Lower lobe of right lung (tissue), 2 donors: ENCODE data around the gene DOP1A. TPM values are rescaled to one million over a fixed set of nuclear protein-coding genes. Genes with fewer than 3 reads are reported as not detected.

Experiments
- ATAC-seq, 2 donors: fragments of 200-7000 bp; cut with Tn5 transposase; one replicate each; pipeline ENCODE4 v1.9.1; 2020 to 2022; ENCODE audit warnings: mild to moderate bottlenecking in 2 of 2, moderate library complexity in 2 of 2
- DNase-seq: peaks from one replicate; pipeline ENCODE4 v3.0.0-alpha.2; 2020
- H3K27ac ChIP-seq: fragments of 200-600 bp; one replicate; pipeline ENCODE4 v1.8.0; 2022
- H3K27me3 ChIP-seq: fragments of 200-600 bp; one replicate; pipeline ENCODE4 v1.8.0; 2022; ENCODE audit warnings: low read depth
- H3K36me3 ChIP-seq: fragments of 200-600 bp; one replicate; pipeline ENCODE4 v1.8.0; 2022; ENCODE audit warnings: mild to moderate bottlenecking
- H3K4me1 ChIP-seq: fragments of 200-600 bp; one replicate; pipeline ENCODE4 v1.8.0; 2022
- H3K4me3 ChIP-seq: fragments of 200-600 bp; one replicate; pipeline ENCODE4 v1.8.0; 2022; ENCODE audit warnings: mild to moderate bottlenecking
- H3K9me3 ChIP-seq: fragments of 200-600 bp; one replicate; pipeline ENCODE4 v1.8.0; 2022
- intact Hi-C: fragments of 100-400 bp; cut with DNase I; formaldehyde crosslinking; loops from one replicate; pipeline ENCODE4 v1.11.0; 2022
- total RNA-seq: library from RNA; stranded (reverse); fragmentation: NEBNext Ultra II Directional; extraction: Animal tissue kit (Norgen Biotek cat#: 25700); gene quantifications from one replicate; pipeline ENCODE4 v1.2.1, GENCODE V29; 2021
- TF ChIP-seq, protein P1 (sequence below): fragments of 200-600 bp; IDR thresholded peaks from one replicate; pipeline ENCODE4 v1.8.0; 2022; ENCODE audit warnings: antibody characterized with exemption, mild to moderate bottlenecking
- donor health status: DM: no; HTN: yes; CAD: no; lungs with severe emphysema.

The DOP1A gene
- total RNA-seq, 1 donor from 2014 or later = 26.3 TPM

DNA sequence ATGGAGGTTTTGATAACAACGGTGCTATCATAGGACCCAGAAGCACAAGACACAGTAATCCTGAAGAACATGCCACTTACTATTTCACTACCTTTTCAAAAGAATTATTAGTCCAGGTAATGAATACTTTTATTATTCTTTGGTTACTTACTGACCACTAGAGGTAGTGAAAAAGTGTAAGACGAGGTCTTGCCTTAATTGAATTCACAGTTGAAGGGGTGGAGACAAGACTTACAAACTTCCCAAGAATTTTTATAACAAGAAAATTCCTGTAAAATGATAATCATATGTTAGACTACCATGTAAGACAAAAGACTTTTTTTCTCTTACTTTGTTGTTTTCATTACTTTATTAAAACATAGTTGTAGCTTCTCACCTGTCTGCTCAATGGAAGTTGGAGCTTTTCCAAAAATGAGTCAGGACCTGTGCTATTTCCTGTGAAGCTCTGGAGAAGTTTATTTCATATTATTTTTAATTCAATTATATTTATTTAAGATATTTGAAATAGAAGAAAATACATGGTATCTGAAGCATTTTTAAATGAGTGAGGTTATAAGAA, 52.4 kb downstream of the DOP1A start:
- H3K4me3 ChIP-seq = no peak overlapping the region
- ATAC-seq = no peak
- H3K9me3 ChIP-seq = no peaks in the 10 kb centered on the region
- peaks cover 51% of the 10 kb centered on the region for H3K36me3 ChIP-seq
- TF ChIP-seq, protein P1, sequence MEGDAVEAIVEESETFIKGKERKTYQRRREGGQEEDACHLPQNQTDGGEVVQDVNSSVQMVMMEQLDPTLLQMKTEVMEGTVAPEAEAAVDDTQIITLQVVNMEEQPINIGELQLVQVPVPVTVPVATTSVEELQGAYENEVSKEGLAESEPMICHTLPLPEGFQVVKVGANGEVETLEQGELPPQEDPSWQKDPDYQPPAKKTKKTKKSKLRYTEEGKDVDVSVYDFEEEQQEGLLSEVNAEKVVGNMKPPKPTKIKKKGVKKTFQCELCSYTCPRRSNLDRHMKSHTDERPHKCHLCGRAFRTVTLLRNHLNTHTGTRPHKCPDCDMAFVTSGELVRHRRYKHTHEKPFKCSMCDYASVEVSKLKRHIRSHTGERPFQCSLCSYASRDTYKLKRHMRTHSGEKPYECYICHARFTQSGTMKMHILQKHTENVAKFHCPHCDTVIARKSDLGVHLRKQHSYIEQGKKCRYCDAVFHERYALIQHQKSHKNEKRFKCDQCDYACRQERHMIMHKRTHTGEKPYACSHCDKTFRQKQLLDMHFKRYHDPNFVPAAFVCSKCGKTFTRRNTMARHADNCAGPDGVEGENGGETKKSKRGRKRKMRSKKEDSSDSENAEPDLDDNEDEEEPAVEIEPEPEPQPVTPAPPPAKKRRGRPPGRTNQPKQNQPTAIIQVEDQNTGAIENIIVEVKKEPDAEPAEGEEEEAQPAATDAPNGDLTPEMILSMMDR = no peak
- no peak overlapping the region for H3K27ac ChIP-seq
- H3K27me3 ChIP-seq = no peaks in the 10 kb centered on the region
- no peaks in the 10 kb centered on the region for H3K4me1 ChIP-seq
- intact Hi-C loops = no loop called here
- DNase-seq = no peak

DNA sequence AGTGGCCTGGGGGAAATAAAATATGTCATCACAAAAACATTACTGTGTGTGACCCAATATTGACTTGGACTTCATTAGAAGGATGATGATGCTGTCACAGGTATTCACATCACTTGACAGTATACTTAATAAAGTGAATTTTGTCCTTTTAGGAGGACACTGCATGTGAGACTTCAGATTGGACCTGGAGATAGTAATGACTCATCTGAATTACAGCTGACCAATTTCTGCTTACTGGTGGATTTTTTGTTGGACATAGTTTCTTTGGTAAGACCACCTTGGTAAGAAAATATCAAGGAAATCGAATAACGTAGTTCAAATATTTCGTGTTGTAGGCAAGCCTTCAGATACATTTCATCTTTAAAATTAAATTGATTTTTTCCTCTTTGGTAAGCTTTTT, 57.1 kb downstream of the DOP1A start:
- intact Hi-C loops = no loop called here
- ATAC-seq (no peak), DNase-seq (no peak)

DNA sequence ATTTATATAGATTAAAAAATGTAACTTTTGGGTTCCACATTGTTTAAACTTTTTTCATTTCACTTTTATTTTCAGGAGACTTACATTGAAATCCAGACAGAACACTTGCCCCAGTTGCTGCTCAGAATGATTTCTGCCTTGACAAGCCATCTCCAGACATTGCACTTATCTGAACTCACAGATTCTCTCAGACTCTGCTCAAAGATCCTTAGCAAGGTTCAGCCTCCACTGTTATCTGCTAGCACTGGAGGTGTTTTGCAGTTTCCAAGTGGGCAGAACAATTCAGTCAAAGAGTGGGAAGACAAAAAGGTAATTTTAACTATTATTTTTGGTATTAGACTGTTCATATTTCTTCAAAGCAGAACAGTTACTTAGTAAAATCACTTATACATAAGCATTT, 58.0 kb downstream of the DOP1A start:
- Histone ChIP-seq H3K4me1 (no peaks in the 10 kb centered on the region), H3K4me3 (no peak overlapping the region), H3K27ac (no peak overlapping the region), H3K9me3 (no peaks in the 10 kb centered on the region), H3K27me3 (no peaks in the 10 kb centered on the region), H3K36me3 (peaks cover 92% of the 10 kb centered on the region)
- ATAC-seq (no peak), DNase-seq (no peak)
- TF ChIP-seq, protein P1 = no peak
- intact Hi-C loops = no loop called here

More for the DNA sequence above, 57.1 kb downstream of the DOP1A start:
- Histone ChIP-seq H3K4me3 (no peak overlapping the region), H3K4me1 (no peaks in the 10 kb centered on the region), H3K27me3 (no peaks in the 10 kb centered on the region), H3K27ac (no peak overlapping the region), H3K36me3 (peaks cover 93% of the 10 kb centered on the region), H3K9me3 (no peaks in the 10 kb centered on the region)
- TF ChIP-seq, protein P1 = no peak

DNA sequence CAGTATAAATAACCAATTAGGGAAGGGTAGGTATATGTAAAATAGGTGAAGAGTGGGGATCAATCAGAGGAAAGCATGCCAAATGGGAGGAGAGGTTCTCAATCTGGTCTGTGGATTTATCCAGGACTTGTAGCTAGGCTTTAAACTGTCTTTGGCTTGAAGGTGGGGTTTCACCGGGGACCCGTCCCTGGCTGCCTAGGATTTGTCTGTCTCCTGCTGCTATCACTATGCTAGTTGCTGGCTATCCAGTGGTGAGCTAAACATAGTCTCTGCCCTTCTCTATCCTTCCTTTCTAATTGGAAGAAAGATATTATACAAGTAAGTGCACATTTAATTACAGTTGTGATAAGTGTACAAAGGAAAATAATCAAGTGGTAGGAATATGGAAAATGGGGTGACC, 58.8 kb downstream of the DOP1A start:
- Histone ChIP-seq H3K36me3 (peaks cover 91% of the 10 kb centered on the region), H3K4me1 (no peaks in the 10 kb centered on the region)
- intact Hi-C loops = no loop called here

DNA sequence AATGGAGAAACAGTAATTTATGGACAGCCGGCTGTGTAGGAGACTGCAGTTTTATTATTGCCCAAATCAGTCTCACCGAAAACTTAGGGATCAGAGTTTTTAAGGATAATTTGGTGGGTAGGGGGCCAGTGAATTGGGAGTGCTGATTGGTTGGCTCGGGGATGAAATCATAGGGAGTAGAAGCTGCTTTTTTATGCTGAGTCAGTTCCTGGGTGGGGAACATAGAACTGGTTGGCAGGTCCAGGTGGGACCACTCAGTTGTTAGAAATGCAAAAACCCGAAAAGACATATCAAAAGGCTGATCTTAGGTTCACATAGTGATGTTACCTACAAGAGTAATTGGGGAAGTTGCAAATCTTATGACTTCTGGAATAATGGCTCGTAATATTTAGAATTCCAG, 59.3 kb downstream of the DOP1A start:
- no peak overlapping the region for H3K27ac ChIP-seq
- intact Hi-C loops = no loop called here
- DNase-seq (no peak), ATAC-seq (no peak)
- H3K36me3 ChIP-seq = peaks cover 95% of the 10 kb centered on the region
- no peaks in the 10 kb centered on the region for H3K27me3 ChIP-seq
- H3K4me1 ChIP-seq = no peaks in the 10 kb centered on the region
- H3K9me3 ChIP-seq = no peaks in the 10 kb centered on the region
- H3K4me3 ChIP-seq = no peak overlapping the region
- TF ChIP-seq, protein P1 = no peak

More for the DNA sequence above, 58.8 kb downstream of the DOP1A start:
- DNase-seq = no peak
- ATAC-seq = no peak
- TF ChIP-seq, protein P1 = no peak
- no peak overlapping the region for H3K4me3 ChIP-seq
- no peak overlapping the region for H3K27ac ChIP-seq
- no peaks in the 10 kb centered on the region for H3K9me3 ChIP-seq
- H3K27me3 ChIP-seq = no peaks in the 10 kb centered on the region
